SU-DHL-6 (cell line): ENCODE results near the gene TMEM260.

Experiments used
- EZH2phosphoT487 ChIP-seq: fragments of 200-600 bp; sonication (generic), shearing (Covaris generic); conservative IDR thresholded peaks from 2 replicates; pipeline ENCODE4 v1.6.1; 2018; ENCODE audit warnings: mild to moderate bottlenecking, antibody characterized with exemption, low read length, moderate library complexity, mixed read lengths
- TF ChIP-seq, protein P1 (sequence below): fragments of 200-600 bp; sonication (generic); IDR thresholded peaks from one replicate; pipeline ENCODE4 v1.5.1; 2017; ENCODE audit warnings: antibody characterized with exemption, mild to moderate bottlenecking, low read length, moderate library complexity; ENCODE audit not compliant: insufficient read depth, poor library complexity, severe bottlenecking

DNA sequence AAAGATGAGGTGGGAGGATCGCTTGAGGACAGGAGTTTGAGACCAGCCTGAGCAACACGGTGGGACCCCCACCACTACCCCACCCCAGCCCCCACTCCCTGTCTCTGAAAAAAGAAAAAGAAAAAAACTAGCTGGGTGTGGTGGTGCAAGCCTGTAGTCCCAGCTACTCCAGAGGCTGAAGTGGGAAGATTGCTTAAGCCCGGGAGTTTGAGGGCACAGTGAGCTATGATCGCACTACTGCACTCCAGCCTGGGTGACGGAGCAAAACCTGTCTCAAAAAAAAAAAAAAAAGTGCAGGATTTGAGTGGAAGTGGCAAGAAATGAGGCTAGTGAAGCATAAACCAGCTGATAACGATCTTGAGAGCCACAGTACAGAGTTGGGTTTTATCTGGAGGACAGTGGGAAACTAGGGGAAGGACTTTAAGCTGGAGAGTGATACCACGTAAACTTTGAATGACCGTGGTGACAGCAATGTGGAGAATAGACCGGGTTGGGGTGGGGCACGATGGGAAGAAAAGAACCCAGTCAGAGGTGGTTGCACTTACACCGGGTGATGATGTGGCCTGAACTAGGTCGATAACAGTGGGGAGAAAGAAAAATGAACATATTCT is 85.3 kb downstream of the TMEM260 start:
- TF ChIP-seq, protein P1, sequence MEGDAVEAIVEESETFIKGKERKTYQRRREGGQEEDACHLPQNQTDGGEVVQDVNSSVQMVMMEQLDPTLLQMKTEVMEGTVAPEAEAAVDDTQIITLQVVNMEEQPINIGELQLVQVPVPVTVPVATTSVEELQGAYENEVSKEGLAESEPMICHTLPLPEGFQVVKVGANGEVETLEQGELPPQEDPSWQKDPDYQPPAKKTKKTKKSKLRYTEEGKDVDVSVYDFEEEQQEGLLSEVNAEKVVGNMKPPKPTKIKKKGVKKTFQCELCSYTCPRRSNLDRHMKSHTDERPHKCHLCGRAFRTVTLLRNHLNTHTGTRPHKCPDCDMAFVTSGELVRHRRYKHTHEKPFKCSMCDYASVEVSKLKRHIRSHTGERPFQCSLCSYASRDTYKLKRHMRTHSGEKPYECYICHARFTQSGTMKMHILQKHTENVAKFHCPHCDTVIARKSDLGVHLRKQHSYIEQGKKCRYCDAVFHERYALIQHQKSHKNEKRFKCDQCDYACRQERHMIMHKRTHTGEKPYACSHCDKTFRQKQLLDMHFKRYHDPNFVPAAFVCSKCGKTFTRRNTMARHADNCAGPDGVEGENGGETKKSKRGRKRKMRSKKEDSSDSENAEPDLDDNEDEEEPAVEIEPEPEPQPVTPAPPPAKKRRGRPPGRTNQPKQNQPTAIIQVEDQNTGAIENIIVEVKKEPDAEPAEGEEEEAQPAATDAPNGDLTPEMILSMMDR = no peak
- TF ChIP-seq EZH2phosphoT487 = no peak
